ENCODE measurements around the gene CMSS1.

CMSS1 gene

DNA sequence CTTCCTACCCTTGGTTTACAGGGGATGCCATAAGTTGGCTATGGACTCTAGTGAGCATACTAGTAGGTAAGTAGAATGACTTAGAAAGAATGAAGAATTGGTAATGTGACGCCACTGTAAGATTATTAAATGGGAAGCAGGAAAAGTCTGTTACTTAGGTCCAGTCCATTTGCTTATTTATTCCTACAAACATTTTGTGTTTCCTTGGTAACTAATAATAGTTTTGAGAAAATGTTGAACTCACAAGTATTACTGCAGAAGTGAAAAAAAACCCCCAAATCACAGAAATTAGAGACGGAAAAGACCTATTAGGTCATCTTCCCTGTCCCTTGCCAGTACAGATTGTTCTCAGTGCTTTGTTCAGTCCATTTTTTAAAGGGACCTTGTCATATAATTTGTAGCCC, 63.5 kb downstream of the CMSS1 start:
- no peak overlapping the region for H3K4me3 Mint-ChIP-seq
- DNase-seq = no peak
- no peaks in the 10 kb centered on the region for H3K9me3 Mint-ChIP-seq
- ATAC-seq (replicated peaks) = no peak
- no peak overlapping the region for H3K27ac Mint-ChIP-seq
- no peaks in the 10 kb centered on the region for H3K27me3 Mint-ChIP-seq
- peaks cover 16 to 44% of the 10 kb centered on the region in 2 donors for H3K4me1 Mint-ChIP-seq
- peaks cover 4 to 7% of the 10 kb centered on the region in 2 donors for H3K36me3 Mint-ChIP-seq

DNA sequence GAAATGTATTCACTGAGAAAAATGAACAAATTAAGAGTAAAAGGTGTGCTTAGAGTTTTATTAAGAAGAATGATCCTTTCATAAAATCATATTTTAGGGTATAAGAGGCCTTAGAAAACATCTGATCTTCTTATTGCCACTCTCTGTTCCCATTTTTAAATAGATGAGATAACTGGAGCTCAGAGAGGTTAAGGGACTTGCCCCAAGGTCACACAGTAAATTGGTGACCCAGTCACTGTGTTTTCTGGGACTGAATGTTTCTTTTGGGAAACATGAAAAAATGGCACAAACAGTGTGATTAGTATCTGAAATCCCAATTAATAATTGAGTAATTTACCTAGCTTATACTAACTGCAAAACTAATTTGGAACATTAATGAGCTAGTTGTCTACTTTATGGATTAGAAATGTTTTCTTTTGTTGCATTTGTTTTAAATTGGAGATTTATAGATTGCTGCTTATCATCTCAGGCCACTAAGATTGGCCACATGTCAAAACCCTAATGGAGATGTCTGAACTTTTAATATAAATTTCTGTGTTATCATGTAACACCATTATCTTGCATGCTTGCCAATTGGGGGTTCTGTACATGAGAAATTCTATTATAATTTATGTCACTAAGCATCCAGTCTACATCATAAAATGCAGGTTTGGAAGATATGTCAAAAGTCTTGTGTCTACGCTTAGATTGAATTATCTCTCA, 64.9 kb downstream of the CMSS1 start:
- Mint-ChIP-seq H3K4me3 (no peak overlapping the region), H3K27ac (no peak overlapping the region), H3K4me1 (peaks cover 12 to 31% of the 10 kb centered on the region in 2 donors), H3K27me3 (no peaks in the 10 kb centered on the region), H3K9me3 (no peaks in the 10 kb centered on the region), H3K36me3 (peaks cover 5 to 8% of the 10 kb centered on the region in 2 donors)
- DNase-seq (no peak), ATAC-seq (replicated peaks) (no peak)

GRCh38 chr3:99883138-99883461, 65.4 kb downstream of the CMSS1 start:
- Mint-ChIP-seq H3K9me3 (no peaks in the 10 kb centered on the region), H3K27me3 (no peaks in the 10 kb centered on the region), H3K4me3 (no peak overlapping the region), H3K4me1 (peaks cover 6 to 26% of the 10 kb centered on the region in 2 donors), H3K27ac (no peak overlapping the region), H3K36me3 (peaks cover 5 to 8% of the 10 kb centered on the region in 2 donors)
- ATAC-seq (replicated peaks) (no peak), DNase-seq (no peak)

GRCh38 chr3:99883693-99884092, 66.0 kb downstream of the CMSS1 start:
- peaks cover 5 to 8% of the 10 kb centered on the region in 2 donors for H3K36me3 Mint-ChIP-seq
- ATAC-seq (replicated peaks) (no peak), DNase-seq (no peak)
- H3K27me3 Mint-ChIP-seq = no peaks in the 10 kb centered on the region
- H3K9me3 Mint-ChIP-seq = no peaks in the 10 kb centered on the region
- H3K4me3 Mint-ChIP-seq = no peak overlapping the region
- H3K4me1 Mint-ChIP-seq = peaks cover 5 to 21% of the 10 kb centered on the region in 2 donors
- H3K27ac Mint-ChIP-seq = no peak overlapping the region

- no peak overlapping the region for H3K27ac Mint-ChIP-seq
These were observed 66.8 kb downstream of the CMSS1 start for GRCh38 chr3:99884484-99884883.

DNA sequence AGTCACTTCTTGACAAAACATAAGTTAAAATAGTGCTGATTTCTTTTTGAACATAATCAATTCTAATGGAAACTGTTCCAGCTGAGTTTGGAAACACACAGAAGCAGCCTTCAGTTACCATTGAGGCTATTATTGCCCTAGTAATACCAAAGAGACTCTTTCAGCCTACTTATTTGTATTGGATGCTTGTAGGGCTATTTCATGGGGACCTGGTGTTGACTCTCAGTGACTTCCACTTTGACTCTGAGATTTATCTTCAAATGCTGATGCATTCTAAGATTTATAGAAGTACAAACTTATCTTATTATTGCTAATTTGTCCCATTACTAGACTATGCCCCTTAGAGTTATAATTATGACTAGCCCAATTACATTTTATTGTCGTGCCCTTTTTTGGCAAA, 67.4 kb downstream of the CMSS1 start:
- H3K27me3 Mint-ChIP-seq = no peaks in the 10 kb centered on the region
- no peak for ATAC-seq (replicated peaks)
- peaks cover 7 to 14% of the 10 kb centered on the region in 2 donors for H3K36me3 Mint-ChIP-seq
- H3K4me1 Mint-ChIP-seq = peaks cover 5 to 21% of the 10 kb centered on the region in 2 donors
- H3K27ac Mint-ChIP-seq = no peak overlapping the region
- no peak for DNase-seq
- no peak overlapping the region for H3K4me3 Mint-ChIP-seq
- no peaks in the 10 kb centered on the region for H3K9me3 Mint-ChIP-seq

More at GRCh38 chr3:99884484-99884883, 66.8 kb downstream of the CMSS1 start:
- DNase-seq (no peak), ATAC-seq (replicated peaks) (no peak)
- Mint-ChIP-seq H3K27me3 (no peaks in the 10 kb centered on the region), H3K4me3 (no peak overlapping the region), H3K4me1 (peaks cover 5 to 21% of the 10 kb centered on the region in 2 donors), H3K36me3 (peaks cover 5 to 8% of the 10 kb centered on the region in 2 donors), H3K9me3 (no peaks in the 10 kb centered on the region)

DNA sequence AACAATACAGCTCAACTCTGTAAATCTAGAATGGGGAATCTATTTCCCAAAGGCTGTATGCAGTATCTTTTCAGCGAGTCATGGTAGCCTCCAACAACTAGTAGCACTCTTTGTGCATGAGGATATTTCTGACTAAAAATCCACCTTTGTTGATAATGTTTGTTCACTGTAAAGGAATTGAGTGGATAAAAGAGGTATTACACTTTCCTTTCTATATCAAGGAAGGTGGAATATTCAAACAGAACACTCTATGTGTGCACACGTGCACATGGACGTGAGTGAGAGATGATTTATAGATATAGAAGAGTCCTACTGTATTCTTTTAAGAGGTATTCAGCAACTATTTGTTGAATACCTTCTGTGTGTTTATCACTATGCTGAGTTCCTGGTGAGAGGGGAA, 68.2 kb downstream of the CMSS1 start:
- Mint-ChIP-seq H3K27ac (no peak overlapping the region), H3K9me3 (no peaks in the 10 kb centered on the region), H3K27me3 (no peaks in the 10 kb centered on the region), H3K4me3 (no peak overlapping the region), H3K4me1 (peaks cover 5 to 19% of the 10 kb centered on the region in 2 donors), H3K36me3 (peaks cover 7 to 19% of the 10 kb centered on the region in 2 donors)
- DNase-seq (no peak), ATAC-seq (replicated peaks) (no peak)

DNA sequence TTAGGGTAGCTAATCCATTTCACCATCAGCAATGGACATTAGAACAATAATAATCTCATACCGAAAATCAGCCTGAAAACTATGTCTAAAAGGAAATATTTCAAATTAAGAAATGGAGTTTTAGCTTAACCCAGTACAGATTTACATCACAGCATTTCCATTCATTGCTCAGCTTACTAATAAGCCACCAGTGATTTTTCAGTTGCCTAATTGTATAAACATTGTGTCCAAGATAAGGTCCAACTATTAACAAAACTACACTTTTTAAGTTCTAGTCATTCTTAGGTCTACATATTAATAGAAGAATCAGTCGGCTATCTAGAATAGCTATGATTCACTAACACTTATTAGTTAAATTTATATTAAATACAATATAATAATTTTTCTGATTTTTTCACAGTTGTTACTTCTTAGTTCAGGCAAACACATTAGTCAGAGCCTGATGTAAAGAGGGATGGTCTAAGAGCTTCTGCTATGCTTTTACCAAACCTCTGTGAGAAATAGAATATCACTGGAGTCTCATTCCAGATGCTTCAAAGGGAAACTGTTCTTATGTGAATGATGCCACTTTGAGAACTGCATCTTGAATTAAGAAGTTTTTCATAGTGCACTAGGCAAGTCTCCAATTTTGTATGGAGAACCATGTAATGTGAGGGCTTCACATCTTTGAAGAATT, 74.1 kb downstream of the CMSS1 start:
- DNase-seq (no peak), ATAC-seq (replicated peaks) (no peak)
- H3K27me3 Mint-ChIP-seq = no peaks in the 10 kb centered on the region
- no peak overlapping the region for H3K27ac Mint-ChIP-seq
- peaks cover 19 to 28% of the 10 kb centered on the region in 2 donors for H3K4me1 Mint-ChIP-seq
- no peaks in the 10 kb centered on the region for H3K9me3 Mint-ChIP-seq
- H3K4me3 Mint-ChIP-seq = no peak overlapping the region
- H3K36me3 Mint-ChIP-seq = peaks cover 2 to 12% of the 10 kb centered on the region in 2 donors

- Mint-ChIP-seq H3K9me3 (no peaks in the 10 kb centered on the region), H3K4me1 (peaks cover 19 to 28% of the 10 kb centered on the region in 2 donors), H3K27me3 (no peaks in the 10 kb centered on the region), H3K27ac (no peak overlapping the region), H3K4me3 (no peak overlapping the region), H3K36me3 (peaks cover 2 to 12% of the 10 kb centered on the region in 2 donors)
- ATAC-seq (replicated peaks) = peak in 1 of 2 donors; percentile 18
- DNase-seq = no peak
These were observed 74.7 kb downstream of the CMSS1 start for GRCh38 chr3:99892332-99892731.

GRCh38 chr3:99895131-99895696, 77.6 kb downstream of the CMSS1 start:
- Mint-ChIP-seq H3K4me1 (peaks cover 19 to 28% of the 10 kb centered on the region in 2 donors), H3K9me3 (no peaks in the 10 kb centered on the region), H3K36me3 (peaks cover 0 to 4% of the 10 kb centered on the region in 2 donors), H3K27me3 (no peaks in the 10 kb centered on the region), H3K27ac (no peak overlapping the region), H3K4me3 (no peak overlapping the region)
- DNase-seq (no peak), ATAC-seq (replicated peaks) (peak; percentile 42 to 54)

DNA sequence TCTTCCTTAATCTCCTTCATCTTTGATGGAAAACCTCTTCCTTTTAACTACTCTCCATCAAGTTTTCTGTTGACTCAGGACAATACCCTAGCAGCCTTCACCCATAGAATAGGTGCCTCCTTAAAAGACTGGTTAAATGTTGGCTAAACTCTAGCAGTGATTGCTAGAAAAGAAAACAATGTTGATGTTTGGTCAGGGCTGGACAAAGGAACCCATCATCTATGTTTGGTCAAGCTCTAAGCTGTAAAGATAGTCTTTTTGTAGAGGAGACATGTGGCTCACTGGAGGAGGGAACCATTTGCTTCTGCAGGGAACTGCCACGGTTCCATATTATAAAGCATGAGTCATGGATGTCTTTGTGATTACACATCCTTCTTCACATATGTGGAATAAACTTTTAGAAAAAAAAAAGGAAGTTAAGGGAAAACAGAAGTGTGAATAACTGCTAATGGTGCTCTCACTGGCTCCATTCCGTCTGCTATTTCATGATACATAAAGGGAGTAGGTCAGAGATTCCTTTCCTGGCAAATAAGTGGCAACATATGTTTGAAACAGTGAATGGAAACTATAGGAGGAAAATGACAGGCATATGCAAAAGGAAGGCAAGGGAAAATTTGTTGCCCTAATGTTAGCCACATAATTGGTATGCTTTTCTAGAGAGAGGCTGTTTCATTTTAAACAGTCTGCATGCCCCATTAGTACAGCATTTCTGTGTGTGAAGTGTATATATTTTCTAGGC, 78.2 kb downstream of the CMSS1 start:
- ATAC-seq (replicated peaks) = peak; percentile 79 to 80
- Mint-ChIP-seq H3K9me3 (no peaks in the 10 kb centered on the region), H3K36me3 (no peaks in the 10 kb centered on the region), H3K27me3 (no peaks in the 10 kb centered on the region), H3K4me3 (peak overlapping the region; percentile 11 to 30), H3K4me1 (peaks cover 19 to 28% of the 10 kb centered on the region in 2 donors), H3K27ac (peak overlapping the region; percentile 33)
- DNase-seq = no peak

DNA sequence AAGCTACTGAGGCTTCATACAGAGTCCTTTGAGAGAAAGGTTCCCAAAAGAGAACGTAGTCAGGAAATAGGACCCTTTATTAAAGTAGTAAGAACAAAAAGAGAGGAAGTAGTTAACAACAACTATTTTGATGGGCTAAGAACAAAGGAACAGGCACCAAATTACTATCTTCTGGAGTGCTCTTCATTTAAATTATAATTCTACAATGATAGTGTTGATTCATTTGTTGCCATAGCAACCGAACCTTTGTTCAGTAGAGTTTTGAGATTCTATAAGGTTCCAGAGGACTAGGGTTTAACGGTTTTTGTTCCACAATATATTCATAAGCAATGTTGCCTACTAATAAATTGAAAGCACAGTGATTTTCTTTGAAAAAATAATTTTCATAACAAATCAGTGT, 78.8 kb downstream of the CMSS1 start:
- H3K4me3 Mint-ChIP-seq = peak overlapping the region; percentile 11 to 30
- H3K9me3 Mint-ChIP-seq = no peaks in the 10 kb centered on the region
- H3K36me3 Mint-ChIP-seq = no peaks in the 10 kb centered on the region
- no peaks in the 10 kb centered on the region for H3K27me3 Mint-ChIP-seq
- ATAC-seq (replicated peaks) (peak in 1 of 2 donors; percentile 9), DNase-seq (no peak)
- peaks cover 19 to 28% of the 10 kb centered on the region in 2 donors for H3K4me1 Mint-ChIP-seq
- H3K27ac Mint-ChIP-seq = peak overlapping the region; percentile 33

- Mint-ChIP-seq H3K27me3 (no peaks in the 10 kb centered on the region), H3K4me3 (no peak overlapping the region), H3K4me1 (peaks cover 17 to 25% of the 10 kb centered on the region in 2 donors), H3K27ac (no peak overlapping the region), H3K9me3 (no peaks in the 10 kb centered on the region), H3K36me3 (peaks cover under 1 to 2% of the 10 kb centered on the region in 2 donors)
- no peak for ATAC-seq (replicated peaks)
- DNase-seq = no peak
These were observed 81.9 kb downstream of the CMSS1 start for GRCh38 chr3:99899603-99900002.

DNA sequence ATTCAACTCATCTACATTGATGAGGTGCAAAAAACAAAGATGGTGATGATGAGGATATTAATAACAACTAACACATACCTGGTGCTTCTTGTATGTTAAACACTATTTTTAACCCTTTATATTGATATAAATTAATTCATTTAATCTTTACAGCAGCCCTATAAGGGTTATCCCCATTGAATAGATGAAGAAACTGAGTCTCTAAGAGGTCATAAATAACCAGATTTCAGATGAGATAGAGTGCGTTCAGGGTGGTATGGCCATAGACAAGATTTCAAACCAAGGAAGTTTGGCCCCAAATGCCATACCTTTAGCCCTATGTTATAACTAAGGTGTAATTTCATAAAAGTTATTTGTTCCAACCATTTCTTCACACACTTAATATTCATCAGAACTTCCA, 82.6 kb downstream of the CMSS1 start:
- Mint-ChIP-seq H3K9me3 (no peaks in the 10 kb centered on the region), H3K4me3 (no peak overlapping the region), H3K36me3 (peaks cover 3 to 8% of the 10 kb centered on the region in 2 donors), H3K27ac (no peak overlapping the region), H3K27me3 (no peaks in the 10 kb centered on the region), H3K4me1 (peaks cover 23 to 27% of the 10 kb centered on the region in 2 donors)
- ATAC-seq (replicated peaks) (no peak), DNase-seq (no peak)

All from stimulated activated naive B cell treated with anti-CD40 and anti-IgM and Interleukin-4, amounts not matched to agents 10 μg/mL and 1 μg/mL and 100 μg/mL, for 72 hours (primary cell).